Head of caudate nucleus (tissue), 42 donors: ENCODE results near the gene KLHL7.
"Not testable (repeated sequence)": the region's sequence is repeated elsewhere in the genome, so short reads cannot be mapped to it uniquely, and the experiment has no call there.

ENCODE experiments used
- DNase-seq, 42 donors: peaks; one replicate each; pipeline versions ENCODE4 v3.0.0 to v3.0.0-alpha.2; 2020 to 2021; ENCODE audit warnings: mixed read lengths in 7 of 42
- intact Hi-C: fragments of 100-400 bp; cut with DNase I; formaldehyde crosslinking; loops from one replicate; pipeline ENCODE4 v1.15.0; 2022

Gene KLHL7

DNA sequence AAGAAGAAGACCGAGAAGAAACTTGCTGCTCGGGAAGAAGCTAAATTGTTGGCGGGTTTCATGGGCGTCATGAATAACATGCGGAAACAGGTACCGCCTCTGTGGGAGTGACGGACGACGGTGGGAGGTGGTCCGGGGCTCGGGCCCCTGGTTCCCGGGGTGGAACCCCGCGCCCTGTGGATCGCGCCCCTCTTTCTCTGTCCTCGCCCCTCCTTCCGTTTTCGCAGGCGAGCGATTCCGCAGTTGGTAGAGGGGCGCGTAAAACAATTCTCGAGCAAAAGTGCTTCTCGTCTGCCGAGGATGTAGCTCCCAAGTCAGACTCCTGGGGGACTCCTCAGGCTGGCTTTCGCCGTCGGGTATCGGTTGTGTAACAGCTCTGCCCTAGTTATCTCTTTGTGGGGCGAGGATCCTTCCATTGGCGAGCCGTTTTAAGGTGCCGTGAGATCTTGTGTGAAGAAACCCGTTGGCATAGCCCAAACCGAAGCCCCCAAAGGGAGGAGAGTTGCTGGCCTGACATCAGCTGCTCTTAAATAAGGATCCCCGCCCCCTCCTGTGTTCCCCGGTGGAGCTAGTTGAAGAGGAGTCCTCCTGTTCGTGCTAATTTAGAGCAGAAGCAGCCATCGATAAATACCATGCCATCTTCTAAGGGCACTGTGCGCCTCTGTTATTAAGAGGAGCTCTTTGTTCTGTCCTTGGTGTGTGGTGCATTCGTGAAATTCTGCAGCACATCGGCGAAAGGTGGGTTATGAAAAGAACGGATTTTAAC is 655 bp downstream of the KLHL7 start:
- peak; percentile 26 to 83 (median 60) for DNase-seq

DNA sequence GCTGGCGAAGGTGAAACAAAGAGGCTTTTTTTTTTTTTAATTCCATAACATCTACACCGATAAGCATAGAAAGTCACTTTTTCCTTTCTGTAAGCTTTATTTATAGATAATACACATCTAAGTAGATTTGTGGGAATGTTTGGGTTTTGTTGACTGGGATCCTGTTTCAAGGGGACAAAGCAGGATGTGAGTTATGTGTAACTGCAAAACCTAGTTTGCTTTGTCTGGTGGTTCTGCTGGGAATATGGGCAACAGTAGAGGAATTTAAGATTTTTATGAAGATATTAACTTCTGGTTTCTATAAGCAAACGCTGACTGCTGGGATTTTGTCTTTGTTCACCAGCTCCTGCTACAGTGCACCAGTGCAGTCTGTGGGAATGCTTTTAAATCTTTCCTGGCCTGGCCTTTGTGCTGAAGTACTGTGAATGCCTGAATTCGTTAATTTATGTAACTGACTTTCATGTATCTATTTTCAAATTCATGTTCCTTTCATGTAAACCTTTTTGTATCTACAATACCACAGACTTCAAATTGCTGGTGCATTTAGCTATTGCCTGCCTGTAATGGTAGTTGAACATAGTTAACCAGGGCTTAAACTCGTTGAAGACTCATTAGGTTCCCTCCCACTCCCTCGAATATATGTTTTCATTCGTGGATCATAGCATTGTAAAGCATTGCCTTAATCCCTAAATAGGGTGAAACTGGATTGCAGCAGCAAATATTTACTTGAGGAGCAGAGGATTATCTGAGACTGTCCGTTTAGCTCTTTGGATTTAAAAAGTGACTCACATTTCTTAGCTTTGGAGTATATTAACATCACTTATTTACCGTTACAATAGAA is 1.5 kb downstream of the KLHL7 start:
- peak in 5 of 42 donors; percentile 13 to 39 (median 15) for DNase-seq
- intact Hi-C loops, result loop anchor here (2.0 kb wide), 1 partner anchor 74 kb away; no protein-coding TSS in a partner anchor

More for the DNA sequence above, 655 bp downstream of the KLHL7 start:
- intact Hi-C loops, result loop anchor here (2.0 kb wide), 1 partner anchor 75 kb away; no protein-coding TSS in a partner anchor

DNA sequence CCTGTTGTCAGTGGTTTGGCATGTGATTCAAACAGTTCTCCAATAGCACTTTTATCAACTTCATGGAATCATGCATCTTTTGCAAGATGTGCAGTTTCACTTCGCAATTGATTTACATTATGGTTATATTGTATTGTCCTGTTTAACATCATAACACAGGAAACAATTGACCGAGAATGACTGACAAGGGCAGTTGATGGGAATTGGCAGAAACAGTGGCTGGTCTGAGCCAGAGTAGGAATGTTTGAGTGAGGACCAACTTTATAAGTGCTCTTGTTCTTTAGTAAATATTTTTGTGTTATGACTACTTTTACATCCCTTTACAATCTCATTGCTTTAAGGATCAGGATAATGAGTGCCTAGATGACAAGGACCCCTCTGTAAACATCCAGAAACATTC is 2.2 kb downstream of the KLHL7 start:
- no peak for DNase-seq
- intact Hi-C loops, result loop anchor here (2.0 kb wide), 1 partner anchor 73 kb away; no protein-coding TSS in a partner anchor

DNA sequence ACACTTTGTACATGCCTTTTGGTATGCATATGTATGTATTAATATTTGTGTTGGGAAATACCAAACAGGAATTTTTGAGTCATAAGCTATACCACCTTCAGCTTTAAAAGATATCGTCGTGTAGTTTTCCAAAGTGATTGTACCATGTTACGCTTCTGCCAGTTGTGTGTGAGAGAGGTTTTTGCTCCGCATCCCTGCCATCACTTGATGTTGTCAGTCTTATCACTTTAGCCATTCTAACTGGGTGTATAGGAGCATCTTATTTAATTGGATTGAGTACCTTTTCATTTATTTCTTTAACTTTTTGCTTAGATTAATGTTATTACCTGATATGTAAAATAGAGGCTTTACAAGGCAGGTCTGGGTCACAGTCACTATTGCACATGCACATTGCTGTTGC is 3.4 kb downstream of the KLHL7 start:
- no peak for DNase-seq
- intact Hi-C loops, result no loop called here

DNA sequence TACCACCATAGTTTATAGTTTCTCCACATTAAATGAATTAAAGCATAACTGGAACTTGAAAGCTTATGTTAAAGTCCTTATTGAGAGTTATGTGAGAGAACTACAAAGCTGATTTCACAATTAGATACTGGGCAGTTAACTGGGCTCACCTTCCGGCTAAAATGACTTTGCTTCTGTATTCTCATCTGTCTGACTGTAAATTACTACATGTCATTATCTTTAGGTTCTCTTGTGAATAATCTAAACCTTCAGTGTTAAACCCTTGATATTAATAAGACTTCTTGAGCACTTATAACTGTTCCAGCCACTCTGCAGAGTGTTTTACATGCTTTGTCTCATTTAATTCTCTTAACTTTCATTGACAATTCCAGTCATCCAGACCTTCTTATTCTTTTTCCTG is 3.9 kb downstream of the KLHL7 start:
- intact Hi-C loops, result no loop called here
- DNase-seq, result no peak

DNA sequence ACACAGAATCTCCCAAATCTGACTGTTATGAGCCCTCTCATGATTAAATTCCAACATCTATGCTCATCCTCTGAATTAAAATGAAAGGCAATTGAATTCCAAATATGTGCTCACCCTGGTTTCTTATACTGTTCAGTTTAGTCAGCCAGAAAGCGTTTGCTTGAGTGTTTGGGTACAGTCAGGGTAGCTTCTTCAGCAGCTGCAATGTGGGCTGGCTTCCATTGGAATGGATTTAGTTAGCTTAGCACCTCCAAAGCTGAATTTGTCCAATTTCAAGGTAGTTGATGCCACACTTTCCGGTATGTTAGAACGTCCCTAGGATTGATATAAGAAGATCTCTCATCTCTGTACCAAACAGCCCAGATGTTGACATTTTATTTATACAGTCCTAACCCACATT is 9.3 kb downstream of the KLHL7 start:
- DNase-seq, result peak in 6 of 42 donors; percentile 6 to 40 (median 20)

DNA sequence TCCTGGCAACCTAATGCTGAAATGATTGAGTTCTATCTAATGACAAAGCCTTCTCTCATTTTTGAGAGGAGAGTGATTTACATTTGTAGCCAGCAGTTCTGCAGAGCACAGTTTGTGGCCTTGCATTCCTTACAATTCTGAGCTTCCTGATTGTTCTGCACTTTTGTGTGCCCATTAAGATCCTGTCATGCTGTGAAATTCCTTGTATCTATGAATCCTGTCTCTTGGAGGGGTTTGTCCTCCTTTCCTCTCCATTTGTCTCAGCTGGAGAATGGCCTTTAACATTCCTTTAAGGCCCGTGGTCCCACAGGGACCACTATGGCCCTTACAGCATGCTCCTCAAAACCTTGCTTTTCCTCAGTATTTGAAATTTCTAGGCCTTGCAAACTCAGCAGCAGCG is 10.4 kb downstream of the KLHL7 start:
- intact Hi-C loops, result no loop called here
- no peak for DNase-seq

More for the DNA sequence above, 9.3 kb downstream of the KLHL7 start:
- intact Hi-C loops, result no loop called here

DNA sequence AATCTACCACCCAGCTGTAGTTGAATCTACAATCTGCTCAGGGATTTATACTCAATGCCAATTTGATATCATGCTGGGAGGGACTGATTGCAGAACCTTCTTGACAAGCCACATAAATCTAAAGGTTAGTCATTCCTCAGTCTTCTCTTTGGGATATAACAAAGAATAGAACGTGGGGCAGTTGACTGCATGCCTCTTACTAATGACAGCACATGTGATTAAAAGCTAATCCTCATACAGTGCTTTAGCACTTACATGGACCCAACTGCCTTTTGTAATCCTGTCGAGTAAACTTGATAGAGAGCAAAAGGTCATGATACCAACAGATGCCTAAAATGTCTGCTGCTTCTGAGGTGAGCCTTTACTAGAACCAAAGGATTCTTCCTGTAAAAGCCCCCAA is 12.3 kb downstream of the KLHL7 start:
- intact Hi-C loops, result no loop called here
- DNase-seq, result no peak

DNA sequence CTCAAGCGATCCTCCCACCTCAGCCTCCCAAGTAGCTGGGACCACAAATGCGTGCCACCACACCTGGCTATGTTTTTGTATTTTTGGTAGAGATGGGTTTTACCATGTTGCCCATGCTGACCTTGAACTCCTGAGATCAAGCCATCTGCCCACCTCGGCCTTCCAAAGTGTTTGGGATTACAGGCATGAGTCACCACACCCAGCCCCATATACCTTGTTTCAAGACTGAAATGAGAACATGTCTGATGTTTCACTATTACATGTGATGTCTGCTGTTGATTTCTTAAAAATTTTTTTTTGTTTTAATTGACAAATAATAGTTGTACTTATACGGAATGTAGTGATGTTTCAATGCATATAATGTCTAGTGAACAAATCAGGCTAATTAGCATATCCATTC is 14.5 kb downstream of the KLHL7 start:
- intact Hi-C loops, result no loop called here
- no peak for DNase-seq

DNA sequence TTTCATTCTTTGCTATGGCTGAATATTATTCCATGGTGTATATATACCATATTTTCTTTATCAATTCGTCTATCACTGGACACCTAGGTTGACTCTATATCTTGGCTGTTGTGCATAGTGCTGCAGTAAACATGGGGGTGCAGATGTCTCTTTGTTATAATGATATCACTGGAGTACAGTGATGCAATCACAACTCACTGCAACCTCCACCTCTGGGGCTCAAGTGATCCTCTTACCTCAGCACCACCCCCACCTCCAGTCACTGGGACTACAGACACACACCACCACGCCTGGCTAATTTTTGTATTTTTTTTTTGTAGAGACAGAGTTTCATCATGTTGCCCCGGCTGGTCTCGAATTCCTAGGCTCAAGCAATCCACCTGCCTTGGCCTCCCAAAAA is 15.6 kb downstream of the KLHL7 start:
- intact Hi-C loops, result no loop called here
- no peak for DNase-seq

DNA sequence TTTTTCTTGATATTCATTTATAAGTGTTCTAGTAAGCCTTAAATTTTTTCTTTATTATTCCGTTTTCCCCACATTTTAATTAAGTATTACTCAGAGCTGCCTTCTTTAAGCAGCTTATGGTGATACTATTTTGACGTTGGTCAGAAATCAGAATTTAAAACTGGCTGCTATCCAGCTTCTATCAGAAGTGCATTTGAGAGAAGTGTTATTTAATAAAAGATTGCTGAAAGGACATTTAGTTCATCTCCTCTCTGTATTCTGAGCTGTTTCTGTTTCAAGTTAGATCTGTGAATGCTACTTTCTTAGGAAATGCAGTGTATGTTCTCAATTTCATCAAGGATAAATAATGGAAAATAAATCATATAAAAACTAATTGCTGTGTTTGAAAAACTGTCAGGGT is 17.4 kb downstream of the KLHL7 start:
- intact Hi-C loops, result no loop called here
- DNase-seq, result no peak

DNA sequence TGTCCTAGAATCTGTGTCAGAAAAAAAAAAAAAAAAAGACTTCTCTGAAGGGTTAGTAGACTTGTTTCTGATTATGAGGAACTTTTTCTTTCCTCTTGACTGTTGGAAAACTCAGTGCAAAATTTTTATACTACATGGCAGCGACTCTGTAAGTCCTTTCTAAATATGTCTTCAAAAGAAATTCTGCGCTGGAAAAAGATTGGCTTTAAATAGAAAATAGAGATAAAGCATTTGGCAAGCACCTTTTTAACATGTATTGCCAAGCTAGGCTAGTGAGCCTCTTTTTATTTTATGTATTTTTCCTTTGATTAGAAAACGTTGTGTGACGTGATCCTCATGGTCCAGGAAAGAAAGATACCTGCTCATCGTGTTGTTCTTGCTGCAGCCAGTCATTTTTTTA is 17.9 kb downstream of the KLHL7 start:
- intact Hi-C loops, result no loop called here
- no peak for DNase-seq

DNA sequence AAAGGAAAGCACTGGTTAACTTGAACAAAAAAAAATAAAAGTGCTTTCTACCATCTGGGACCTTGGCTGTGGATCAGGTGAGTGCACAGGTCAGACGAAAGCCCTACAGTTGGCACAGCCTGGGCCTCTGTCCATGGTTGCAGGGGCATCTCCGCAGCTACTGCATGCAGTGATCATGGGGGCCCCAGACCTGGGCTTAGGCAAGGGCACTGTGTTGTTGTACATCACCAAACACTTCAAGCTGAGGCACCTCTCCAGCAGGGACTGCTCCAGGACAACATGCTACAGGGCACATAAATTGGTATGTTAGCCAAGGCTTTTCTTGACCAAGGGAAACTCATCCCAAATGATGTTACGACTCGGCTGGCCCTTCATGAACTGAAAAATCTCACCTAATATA is 23.5 kb downstream of the KLHL7 start:
- intact Hi-C loops, result no loop called here
- DNase-seq, result no peak

DNA sequence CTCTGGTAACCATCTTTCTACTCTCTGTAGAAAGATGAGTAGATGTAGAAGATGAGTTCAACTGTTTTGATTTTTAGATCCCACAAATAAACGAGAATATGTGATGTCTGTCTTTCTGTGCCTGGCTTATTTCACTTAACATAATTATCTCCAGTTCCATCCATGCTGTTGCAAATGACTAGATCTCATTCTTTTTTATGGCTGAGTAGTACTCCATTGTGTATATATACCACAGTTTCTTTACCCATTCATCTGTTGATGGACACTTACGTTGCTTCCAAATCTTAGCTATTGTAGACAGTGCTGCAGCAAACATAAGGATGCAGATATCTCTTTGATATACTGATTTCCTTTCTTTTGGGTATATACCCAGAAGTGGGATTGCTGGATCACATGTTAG is 26.2 kb downstream of the KLHL7 start:
- intact Hi-C loops, DNase-seq: not testable (repeated sequence)

DNA sequence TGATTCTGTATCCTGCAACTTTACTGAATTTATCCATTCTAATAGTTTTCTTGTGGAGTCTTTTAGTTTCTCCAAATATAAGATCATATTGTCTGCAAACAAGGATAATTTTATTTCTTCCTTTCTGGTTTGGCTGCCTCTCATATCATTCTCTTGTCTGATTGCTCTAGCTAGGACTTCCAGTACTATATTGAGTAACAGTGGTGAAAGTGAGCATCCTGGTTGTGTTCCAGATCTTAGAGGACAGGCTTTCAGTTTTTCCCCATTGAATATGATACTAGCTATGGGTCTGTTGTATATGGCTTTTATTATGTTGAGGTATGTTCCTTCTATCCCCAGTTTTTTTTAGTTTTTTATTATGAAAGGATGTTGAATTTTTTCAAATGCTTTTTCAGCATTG is 28.2 kb downstream of the KLHL7 start:
- intact Hi-C loops, result no loop called here
- DNase-seq, result no peak

DNA sequence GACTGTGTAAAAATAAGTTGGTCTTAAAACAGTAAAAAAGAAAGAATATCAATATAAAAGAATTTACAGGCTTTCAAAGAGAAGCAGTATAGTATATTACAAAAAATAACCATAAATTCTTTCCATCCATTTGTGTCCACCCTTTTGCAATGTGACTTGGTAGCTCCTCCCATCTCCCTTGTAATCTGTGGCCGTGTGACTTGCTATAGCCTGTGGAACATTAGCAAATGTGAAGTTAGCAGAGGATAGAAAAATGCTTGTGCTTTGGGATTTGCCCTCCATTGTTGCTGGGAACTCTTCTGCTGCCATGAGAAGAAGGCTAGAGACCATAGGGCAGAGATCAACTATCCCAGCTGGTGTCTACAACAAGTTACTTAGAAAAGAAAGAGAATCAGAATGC is 30.2 kb downstream of the KLHL7 start:
- no peak for DNase-seq
- intact Hi-C loops, result no loop called here

DNA sequence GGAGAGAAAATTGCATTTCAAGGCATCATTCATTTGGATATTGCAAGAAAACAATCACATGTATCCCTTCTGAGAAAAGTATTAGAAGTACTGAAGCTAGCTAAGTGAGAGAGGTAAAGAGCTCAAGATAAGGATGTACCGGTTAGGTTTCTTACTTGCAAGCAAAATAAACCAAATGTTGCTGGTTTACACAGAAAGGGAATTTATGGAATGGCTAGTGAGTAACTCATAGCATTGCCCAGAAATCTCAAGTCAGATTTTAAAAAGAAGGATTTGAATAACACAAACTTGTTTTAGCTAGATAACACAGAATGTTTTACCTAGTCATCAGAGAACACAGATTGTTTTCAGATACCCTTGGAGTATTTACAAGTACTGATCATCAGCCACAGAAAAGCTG is 30.6 kb downstream of the KLHL7 start:
- no peak for DNase-seq
- intact Hi-C loops, result no loop called here

DNA sequence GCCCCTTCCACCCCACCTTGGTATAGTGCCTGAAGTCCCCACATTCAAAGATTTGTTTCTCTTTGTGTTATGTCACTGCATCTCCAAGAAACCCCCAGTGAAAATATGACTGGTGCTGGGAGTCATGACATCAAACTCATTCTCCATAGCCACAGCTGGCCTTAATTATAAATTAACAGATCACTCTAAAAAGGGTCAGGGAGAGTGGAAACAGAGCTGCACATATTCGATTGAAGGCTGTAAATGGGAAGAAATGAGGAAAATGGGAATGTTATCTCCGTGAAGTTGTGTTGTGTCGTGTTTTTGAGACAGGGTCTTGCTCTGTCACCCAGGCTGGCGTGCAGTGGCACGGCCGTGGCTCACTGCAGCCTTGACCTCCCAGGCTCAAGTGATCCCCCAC is 52.1 kb downstream of the KLHL7 start:
- intact Hi-C loops, result no loop called here
- no peak for DNase-seq

DNA sequence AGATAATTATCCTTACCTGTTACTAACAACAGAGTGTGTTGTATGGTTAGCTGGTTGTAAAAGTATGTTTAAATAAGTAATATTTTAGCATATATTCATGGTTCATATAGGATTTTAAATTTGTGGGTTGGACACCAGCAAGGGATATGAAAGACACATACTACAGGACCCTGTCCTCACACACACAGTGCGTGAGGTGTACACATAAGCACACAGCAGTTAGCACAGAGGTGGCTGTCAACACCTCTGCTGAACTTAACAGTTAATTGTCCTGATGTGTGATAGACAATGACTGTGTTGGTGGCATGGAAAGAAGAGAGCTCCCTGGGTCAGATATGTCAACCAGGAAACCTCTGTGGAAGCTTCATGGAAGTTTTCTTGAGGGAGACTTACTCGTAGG is 53.0 kb downstream of the KLHL7 start:
- DNase-seq, result no peak
- intact Hi-C loops, result no loop called here

DNA sequence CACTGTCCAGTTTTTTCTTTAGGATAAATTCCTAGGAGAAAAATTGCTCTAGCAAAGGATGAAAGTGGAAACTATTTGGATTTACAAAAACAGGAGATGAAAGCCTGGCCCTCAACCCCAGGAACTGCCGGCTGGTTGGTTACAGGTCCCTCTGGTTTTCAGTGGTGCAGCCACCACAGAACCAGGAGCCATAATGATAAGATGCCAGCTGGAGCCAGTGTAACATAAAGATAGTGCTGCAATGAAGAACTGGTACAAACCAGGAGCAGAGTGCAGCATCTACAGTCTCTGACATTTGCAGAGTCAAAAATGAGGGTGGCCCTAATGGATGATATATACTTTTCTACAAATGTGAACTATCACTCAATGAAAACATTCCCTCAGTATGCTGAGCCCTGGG is 55.9 kb downstream of the KLHL7 start:
- intact Hi-C loops, result no loop called here
- no peak for DNase-seq
